WTC11 (cell line): ENCODE results near the gene CPAMD8. TPM values are rescaled to one million over a fixed set of nuclear protein-coding genes. Genes with fewer than 3 reads are reported as not detected.

Experiments used
- ATAC-seq: fragments of 200-7000 bp; cut with Tn5 transposase; 2 replicates; pipeline ENCODE4 v1.10.0; 2021; ENCODE audit warnings: mild to moderate bottlenecking, moderate library complexity
- CTCF ChIA-PET: fragments of 300-600 bp; sonication (Branson Sonifier 250); formaldehyde crosslinking; loops from one replicate; lab custom pipeline; 2021; ENCODE audit warnings: antibody characterized with exemption; lab: Charles Lee
- POLR2A ChIA-PET: fragments of 350-600 bp; sonication (Branson Sonifier 250); formaldehyde crosslinking; loops from one replicate; lab custom pipeline; 2021; ENCODE audit warnings: antibody characterized with exemption; lab: Charles Lee
- DNase-seq: peaks from one replicate; pipeline ENCODE4 v3.0.0; 2021; ENCODE audit warnings: low spot score
- H3K27ac Mint-ChIP-seq: 2 replicates; pipeline ENCODE4 v1.8.0; 2021; ENCODE audit warnings: mixed read lengths
- H3K27me3 Mint-ChIP-seq: 2 replicates; pipeline ENCODE4 v1.8.0; 2021; ENCODE audit warnings: low read depth, mild to moderate bottlenecking, moderate library complexity, mixed read lengths
- H3K36me3 Mint-ChIP-seq: 2 replicates; pipeline ENCODE4 v1.8.0; 2021; ENCODE audit warnings: mixed read lengths
- H3K4me1 Mint-ChIP-seq: 2 replicates; pipeline ENCODE4 v1.8.0; 2022; ENCODE audit warnings: mixed read lengths
- H3K4me3 Mint-ChIP-seq: 2 replicates; pipeline ENCODE4 v1.8.0; 2021; ENCODE audit warnings: mild to moderate bottlenecking, moderate library complexity, mixed read lengths
- H3K9me3 Mint-ChIP-seq: 2 replicates; pipeline ENCODE4 v1.8.0; 2021; ENCODE audit warnings: mixed read lengths
- CBFB ChIP-seq: sonication (generic); formaldehyde crosslinking; IDR thresholded peaks from 2 replicates; pipeline ENCODE4 v1.8.1; 2022; ENCODE audit warnings: mild to moderate bottlenecking, low read depth, missing genetic modification reagents
- CREB1 ChIP-seq: sonication (generic); formaldehyde crosslinking; IDR thresholded peaks from 2 replicates; pipeline ENCODE4 v1.8.0; 2023; ENCODE audit warnings: mild to moderate bottlenecking, missing genetic modification reagents
- CTCF ChIP-seq: fragments of 200-600 bp; IDR thresholded peaks from 2 replicates; pipeline ENCODE4 v1.8.0; 2022; ENCODE audit warnings: antibody characterized with exemption
- FOXK1 ChIP-seq: sonication (generic); formaldehyde crosslinking; IDR thresholded peaks from 2 replicates; pipeline ENCODE4 v1.8.0; 2022; ENCODE audit warnings: mild to moderate bottlenecking, moderate library complexity, missing genetic modification reagents
- HMGA2 ChIP-seq: fragments of 250-450 bp; sonication (Bioruptor Pico); IDR thresholded peaks from 2 replicates; pipeline ENCODE4 v1.4.0; 2021; ENCODE audit warnings: mild to moderate bottlenecking, moderate library complexity
- JAZF1 ChIP-seq: fragments of 250-450 bp; sonication (Bioruptor Pico); IDR thresholded peaks from 2 replicates; pipeline ENCODE4 v1.9.0; 2021; ENCODE audit warnings: moderate library complexity, mild to moderate bottlenecking, inconsistent platforms
- KAT7 ChIP-seq: sonication (generic); formaldehyde crosslinking; IDR thresholded peaks from 2 replicates; pipeline ENCODE4 v1.8.1; 2023; ENCODE audit warnings: missing genetic modification reagents, mild to moderate bottlenecking, borderline replicate concordance
- MYBL2 ChIP-seq: sonication (generic); formaldehyde crosslinking; IDR thresholded peaks from 2 replicates; pipeline ENCODE4 v1.8.1; 2023; ENCODE audit warnings: mild to moderate bottlenecking, moderate library complexity, missing genetic modification reagents
- NFATC4 ChIP-seq: fragments of 250-450 bp; sonication (Bioruptor Pico); IDR thresholded peaks from 2 replicates; pipeline ENCODE4 v1.9.0; 2021; ENCODE audit warnings: mild to moderate bottlenecking
- NFE2L1 ChIP-seq: sonication (generic); formaldehyde crosslinking; IDR thresholded peaks from 2 replicates; pipeline ENCODE4 v1.8.1; 2023; ENCODE audit warnings: missing genetic modification reagents
- STAT6 ChIP-seq: sonication (generic); formaldehyde crosslinking; conservative IDR thresholded peaks from 2 replicates; pipeline ENCODE4 v1.8.1; 2023; ENCODE audit warnings: mild to moderate bottlenecking, low read depth, missing genetic modification reagents, moderate library complexity
- TEAD4 ChIP-seq: sonication (generic); formaldehyde crosslinking; IDR thresholded peaks from 2 replicates; pipeline ENCODE4 v1.8.0; 2022; ENCODE audit warnings: mild to moderate bottlenecking, missing genetic modification reagents
- ZMAT4 ChIP-seq: fragments of 250-450 bp; sonication (Bioruptor Pico); IDR thresholded peaks from 2 replicates; pipeline ENCODE4 v1.9.0; 2021; ENCODE audit warnings: mild to moderate bottlenecking
- ZNF416 ChIP-seq: fragments of 250-450 bp; sonication (Bioruptor Pico); IDR thresholded peaks from 2 replicates; pipeline ENCODE4 v1.9.0; 2021; ENCODE audit warnings: mild to moderate bottlenecking, inconsistent platforms
- total RNA-seq: library from RNA; stranded (reverse); gene quantifications from 3 replicates; pipeline ENCODE4 v1.2.3, GENCODE V29; 2021
- TF ChIP-seq, protein P1 (sequence below): sonication (generic); formaldehyde crosslinking; IDR thresholded peaks from 2 replicates; pipeline ENCODE4 v1.8.1; 2023; ENCODE audit warnings: mild to moderate bottlenecking, missing genetic modification reagents
- TF ChIP-seq, protein P2 (sequence below): sonication (generic); formaldehyde crosslinking; IDR thresholded peaks from 2 replicates; pipeline ENCODE4 v1.8.0; 2023; ENCODE audit warnings: missing genetic modification reagents

CPAMD8 gene
- total RNA-seq, 1 experiment from 2014 or later = 6.9 TPM

DNA sequence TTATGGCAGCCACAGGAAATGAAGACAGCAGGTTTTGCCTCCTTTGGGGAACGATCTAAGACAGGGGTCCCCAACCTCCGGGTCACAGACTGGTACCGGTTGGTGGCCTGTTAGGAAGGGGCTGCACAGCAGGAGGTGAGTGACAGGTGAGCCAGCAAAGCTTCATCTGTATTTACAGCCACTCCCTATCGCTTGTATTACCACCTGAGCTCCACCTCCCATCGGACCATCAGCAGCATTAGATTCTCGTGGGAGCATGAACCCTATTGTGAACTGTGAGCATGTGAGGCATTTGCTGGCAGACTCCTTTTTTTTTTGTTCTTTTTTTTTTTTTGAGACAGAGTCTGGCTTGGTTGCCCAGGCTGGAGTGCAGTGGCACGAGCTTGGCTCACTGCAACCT lies 115.6 kb downstream of the CPAMD8 start:
- CTCF ChIA-PET = no interaction called here

DNA sequence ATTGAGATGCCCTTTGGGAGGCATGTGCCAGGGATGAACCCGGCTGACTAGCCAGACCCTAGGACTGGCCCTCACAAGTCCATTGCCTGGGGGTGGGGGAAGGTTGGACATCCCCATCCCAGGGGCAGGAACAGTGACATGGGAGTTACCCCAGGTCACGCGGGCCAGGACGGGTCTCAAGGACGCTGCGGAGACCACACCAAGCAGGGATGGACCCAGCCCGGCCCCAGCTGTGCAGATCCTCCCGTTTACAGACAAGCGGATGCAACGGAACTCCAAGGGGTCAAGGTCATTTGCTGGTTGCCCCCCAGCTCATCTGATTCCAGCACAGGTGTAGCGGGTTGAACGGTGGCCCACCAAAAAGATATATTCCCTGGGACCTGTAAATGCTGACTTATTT lies 117.9 kb downstream of the CPAMD8 start:
- CTCF ChIA-PET = interaction anchor here (0.7 to 1.9 kb wide), 2 partner anchors 9 to 144 kb away, joined by 3 to 8 read pairs; no protein-coding TSS in a partner anchor

More for the DNA sequence above, 115.6 kb downstream of the CPAMD8 start:
- Mint-ChIP-seq H3K27ac (no peak overlapping the region), H3K27me3 (peaks cover 3% of the 10 kb centered on the region; the same call in 1 of the 2 replicates), H3K9me3 (peaks cover 30% of the 10 kb centered on the region), H3K36me3 (peaks cover 14% of the 10 kb centered on the region), H3K4me1 (no peaks in the 10 kb centered on the region), H3K4me3 (no peak overlapping the region)
- POLR2A ChIA-PET = interaction anchor here (0.6 to 0.7 kb wide), 2 partner anchors 67 to 461 kb away, joined by 3 read pairs; no protein-coding TSS in a partner anchor
- DNase-seq = no peak
- no peak for ATAC-seq
- no peak for TF ChIP-seq NFATC4 (CRISPR knock-in tag)
- no peak for TF ChIP-seq TEAD4 (CRISPR knock-in tag)
- TF ChIP-seq KAT7 = no peak
- no peak for TF ChIP-seq CBFB (CRISPR knock-in tag)
- TF ChIP-seq, all 79 proteins: peak for 0

More for the DNA sequence above, 117.9 kb downstream of the CPAMD8 start:
- ATAC-seq (no peak), DNase-seq (no peak)
- POLR2A ChIA-PET = no interaction called here
- Mint-ChIP-seq H3K27me3 (peaks cover 2% of the 10 kb centered on the region; the same call in 1 of the 2 replicates), H3K9me3 (peaks cover 31% of the 10 kb centered on the region), H3K4me1 (no peaks in the 10 kb centered on the region), H3K36me3 (peaks cover 14% of the 10 kb centered on the region), H3K4me3 (no peak overlapping the region), H3K27ac (no peak overlapping the region)
- TF ChIP-seq NFE2L1 (no peak), MYBL2 (no peak), CTCF (no peak), CREB1 (CRISPR knock-in tag) (no peak), JAZF1 (CRISPR knock-in tag) (no peak), ZMAT4 (CRISPR knock-in tag) (no peak), ZNF416 (CRISPR knock-in tag) (no peak), HMGA2 (CRISPR knock-in tag) (no peak), FOXK1 (CRISPR knock-in tag) (no peak), STAT6 (CRISPR knock-in tag) (no peak)
- TF ChIP-seq, protein P1, sequence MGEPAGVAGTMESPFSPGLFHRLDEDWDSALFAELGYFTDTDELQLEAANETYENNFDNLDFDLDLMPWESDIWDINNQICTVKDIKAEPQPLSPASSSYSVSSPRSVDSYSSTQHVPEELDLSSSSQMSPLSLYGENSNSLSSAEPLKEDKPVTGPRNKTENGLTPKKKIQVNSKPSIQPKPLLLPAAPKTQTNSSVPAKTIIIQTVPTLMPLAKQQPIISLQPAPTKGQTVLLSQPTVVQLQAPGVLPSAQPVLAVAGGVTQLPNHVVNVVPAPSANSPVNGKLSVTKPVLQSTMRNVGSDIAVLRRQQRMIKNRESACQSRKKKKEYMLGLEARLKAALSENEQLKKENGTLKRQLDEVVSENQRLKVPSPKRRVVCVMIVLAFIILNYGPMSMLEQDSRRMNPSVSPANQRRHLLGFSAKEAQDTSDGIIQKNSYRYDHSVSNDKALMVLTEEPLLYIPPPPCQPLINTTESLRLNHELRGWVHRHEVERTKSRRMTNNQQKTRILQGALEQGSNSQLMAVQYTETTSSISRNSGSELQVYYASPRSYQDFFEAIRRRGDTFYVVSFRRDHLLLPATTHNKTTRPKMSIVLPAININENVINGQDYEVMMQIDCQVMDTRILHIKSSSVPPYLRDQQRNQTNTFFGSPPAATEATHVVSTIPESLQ (CRISPR knock-in tag) = no peak
- TF ChIP-seq, protein P2, sequence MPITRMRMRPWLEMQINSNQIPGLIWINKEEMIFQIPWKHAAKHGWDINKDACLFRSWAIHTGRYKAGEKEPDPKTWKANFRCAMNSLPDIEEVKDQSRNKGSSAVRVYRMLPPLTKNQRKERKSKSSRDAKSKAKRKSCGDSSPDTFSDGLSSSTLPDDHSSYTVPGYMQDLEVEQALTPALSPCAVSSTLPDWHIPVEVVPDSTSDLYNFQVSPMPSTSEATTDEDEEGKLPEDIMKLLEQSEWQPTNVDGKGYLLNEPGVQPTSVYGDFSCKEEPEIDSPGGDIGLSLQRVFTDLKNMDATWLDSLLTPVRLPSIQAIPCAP = no peak
